ENCODE measurements around the gene CCNYL1.

The CCNYL1 gene

GRCh38 chr2:207791579-207792243, 80.3 kb downstream of the CCNYL1 start:
- DNase-seq (ENCODE audit: low read depth) = no peak

- no peak for DNase-seq (ENCODE audit: low read depth)
Observed at GRCh38 chr2:207792244-207792785, 80.9 kb downstream of the CCNYL1 start.

DNA sequence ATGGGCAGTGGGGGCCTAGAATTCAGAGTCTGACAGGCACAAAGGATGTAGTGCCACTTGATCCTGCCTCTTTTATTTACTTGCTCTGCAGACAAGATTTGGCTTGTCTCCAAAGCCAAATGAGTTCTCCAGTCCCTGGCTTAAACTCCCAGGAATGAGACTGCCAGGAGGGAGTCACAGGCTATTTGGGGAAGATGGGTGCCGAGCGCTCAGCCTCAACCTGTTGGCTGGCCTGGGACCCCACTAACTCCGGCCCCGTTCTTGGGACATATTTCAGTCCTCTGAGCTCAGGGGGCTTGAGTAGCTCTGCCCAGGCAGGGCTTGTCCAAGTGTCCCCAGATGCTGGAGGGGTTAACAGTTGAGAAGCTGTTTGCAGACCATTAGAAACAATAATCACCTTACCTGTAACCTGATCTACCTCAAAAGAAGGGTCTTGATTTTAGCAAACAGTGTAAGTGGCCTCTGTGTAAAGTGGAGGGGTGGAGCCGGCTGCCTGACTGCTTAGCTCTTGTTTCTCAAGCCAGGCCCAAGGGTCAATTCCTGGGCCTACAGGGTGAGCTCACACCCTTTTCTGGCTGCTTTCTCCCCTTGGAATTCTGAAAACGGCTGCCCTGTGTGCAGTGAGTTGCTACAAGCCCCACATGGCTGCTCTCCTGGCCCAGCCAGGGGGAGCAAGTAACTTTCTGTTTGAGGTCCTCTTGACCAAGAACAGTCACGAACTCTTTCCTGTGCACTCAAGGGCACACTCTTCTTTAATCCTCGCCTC, 85.3 kb downstream of the CCNYL1 start:
- no peak for DNase-seq (ENCODE audit: low read depth)

- no peak for DNase-seq (ENCODE audit: low read depth)
Observed at GRCh38 chr2:207801259-207801658, 89.8 kb downstream of the CCNYL1 start.

DNA sequence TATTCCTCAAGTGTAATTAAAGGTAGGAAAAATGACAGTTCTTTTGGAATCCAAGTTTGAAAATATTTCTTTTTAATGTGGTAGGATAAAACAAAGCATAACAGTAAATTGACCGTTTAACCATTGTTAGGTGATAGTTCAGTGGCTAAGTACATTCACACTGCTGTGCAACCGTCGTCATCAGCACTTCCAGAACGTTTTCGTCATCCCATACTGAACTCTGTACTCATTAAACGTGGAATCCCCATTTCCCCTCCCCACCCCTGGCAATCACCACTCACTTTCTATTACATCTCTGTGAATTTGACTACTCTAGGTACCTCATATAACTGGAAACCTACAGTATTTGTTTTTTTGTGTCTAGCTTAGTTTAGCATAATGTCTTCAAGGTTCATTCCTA, 91.2 kb downstream of the CCNYL1 start:
- no peak for DNase-seq (ENCODE audit: low read depth)

All from stimulated activated CD8-positive, alpha-beta memory T cell treated with anti-CD3 and anti-CD28 coated beads, Interleukin-7, amount 100 ng/mL, for 24 hours (primary cell).